ENCODE results near the gene TP53I11. TPM values are rescaled to one million over a fixed set of nuclear protein-coding genes. Genes with fewer than 3 reads are reported as not detected.

Gene TP53I11
- polyA plus RNA-seq, 3 donors = 11.0 to 13.2 (median 11.3) TPM

GRCh38 chr11:44915621-44916020, 35.1 kb downstream of the TP53I11 start:
- peak overlapping the region; percentile 27 for H3K9ac ChIP-seq (ENCODE audit: insufficient read depth, low read length, poor library complexity, severe bottlenecking)
- H4K20me1 ChIP-seq (ENCODE audit: insufficient read depth, low read length) = no peaks in the 10 kb centered on the region
- no peaks in the 10 kb centered on the region for H3K9me3 ChIP-seq (replicated peaks in 1 of 2; ENCODE audit: control insufficient read depth in 1 of 2, insufficient read depth in 1 of 2, low read length in 2 of 2)
- H3K4me2 ChIP-seq (replicated peaks; ENCODE audit: extremely low read depth, low read length, poor library complexity, severe bottlenecking) = peak overlapping the region; percentile 27
- TF ChIP-seq CTCF (IDR thresholded peaks at IDR 0.05) = no peak
- peak overlapping the region in 1 of 2 donors; percentile 75 for H3K4me3 Mint-ChIP-seq
- H3K4me3 ChIP-seq (replicated peaks in 1 of 3; ENCODE audit: low read depth in 2 of 3, low read length in 3 of 3) = peak overlapping the region in 1 of 3 experiments; percentile 29
- H3K36me3 Mint-ChIP-seq = no peaks in the 10 kb centered on the region
- intact Hi-C loops (cut with micrococcal nuclease) = loop anchor here in 1 of 2 donors (10.0 kb wide), 2 partner anchors 351 to 631 kb away; partner anchors contain the start of gene CD82
- H3K9me3 Mint-ChIP-seq = peaks cover 0 to 2% (median 0%) of the 10 kb centered on the region in 7 donors
- 3% methylated on average over 10 of the region's 10 CpGs for WGBS (ENCODE audit: insufficient coverage)
- H3K79me2 ChIP-seq (ENCODE audit: insufficient read depth, low read length) = no peaks in the 10 kb centered on the region
- no peaks in the 10 kb centered on the region for H3K36me3 ChIP-seq (replicated peaks in 1 of 2; ENCODE audit: control insufficient read depth in 1 of 2, insufficient read depth in 2 of 2, low read length in 2 of 2)
- H3K27ac ChIP-seq (ENCODE audit: low read depth in 1 of 2, low read length in 2 of 2) = peak overlapping the region; percentile 13 to 37
- peak; percentile 61 to 83 (median 72) for DNase-seq
- H3K27me3 Mint-ChIP-seq (ENCODE audit: low read depth in 3 of 3) = peaks cover 14 to 30% (median 21%) of the 10 kb centered on the region in 3 donors
- H3K27ac Mint-ChIP-seq = peak overlapping the region in 5 of 7 donors; percentile 19 to 74 (median 41)
- peaks cover 20 to 22% of the 10 kb centered on the region in 2 donors for H3K4me1 ChIP-seq (ENCODE audit: control insufficient read depth in 1 of 2, insufficient read depth in 2 of 2, low read length in 2 of 2)
- peaks cover 20% of the 10 kb centered on the region for H3K4me1 Mint-ChIP-seq
- H2AFZ ChIP-seq (ENCODE audit: insufficient read depth, low read depth, low read length, poor library complexity, severe bottlenecking) = no peak overlapping the region
- peaks cover 0 to 9% of the 10 kb centered on the region in 2 donors for H3K27me3 ChIP-seq (ENCODE audit: control insufficient read depth in 2 of 2, insufficient read depth in 2 of 2, low read length in 2 of 2)

GRCh38 chr11:44915004-44915403, 35.7 kb downstream of the TP53I11 start:
- WGBS (ENCODE audit: insufficient coverage) = 82% methylated on average over 6 of the region's 10 CpGs
- H3K4me3 ChIP-seq (replicated peaks in 1 of 3; ENCODE audit: low read depth in 2 of 3, low read length in 3 of 3) = no peak overlapping the region
- H3K36me3 ChIP-seq (replicated peaks in 1 of 2; ENCODE audit: control insufficient read depth in 1 of 2, insufficient read depth in 2 of 2, low read length in 2 of 2) = no peaks in the 10 kb centered on the region
- no peak overlapping the region for H3K4me3 Mint-ChIP-seq
- no peak overlapping the region for H3K4me2 ChIP-seq (replicated peaks; ENCODE audit: extremely low read depth, low read length, poor library complexity, severe bottlenecking)
- H2AFZ ChIP-seq (ENCODE audit: insufficient read depth, low read depth, low read length, poor library complexity, severe bottlenecking) = no peak overlapping the region
- no peak for DNase-seq
- peaks cover 20 to 22% of the 10 kb centered on the region in 2 donors for H3K4me1 ChIP-seq (ENCODE audit: control insufficient read depth in 1 of 2, insufficient read depth in 2 of 2, low read length in 2 of 2)
- H3K27ac ChIP-seq (ENCODE audit: low read depth in 1 of 2, low read length in 2 of 2) = no peak overlapping the region
- H3K79me2 ChIP-seq (ENCODE audit: insufficient read depth, low read length) = no peaks in the 10 kb centered on the region
- H3K27me3 ChIP-seq (ENCODE audit: control insufficient read depth in 2 of 2, insufficient read depth in 2 of 2, low read length in 2 of 2) = peaks cover 0 to 9% of the 10 kb centered on the region in 2 donors
- H3K36me3 Mint-ChIP-seq = no peaks in the 10 kb centered on the region
- peaks cover 16 to 29% (median 21%) of the 10 kb centered on the region in 3 donors for H3K27me3 Mint-ChIP-seq (ENCODE audit: low read depth in 3 of 3)
- H3K4me1 Mint-ChIP-seq = peaks cover 20% of the 10 kb centered on the region
- no peak for TF ChIP-seq CTCF (IDR thresholded peaks at IDR 0.05)
- H3K9ac ChIP-seq (ENCODE audit: insufficient read depth, low read length, poor library complexity, severe bottlenecking) = no peak overlapping the region
- no peaks in the 10 kb centered on the region for H4K20me1 ChIP-seq (ENCODE audit: insufficient read depth, low read length)
- no peak overlapping the region for H3K27ac Mint-ChIP-seq
- intact Hi-C loops (cut with micrococcal nuclease) = loop anchor here in 1 of 2 donors (10.0 kb wide), 2 partner anchors 350 to 630 kb away; partner anchors contain the start of gene CD82
- H3K9me3 ChIP-seq (replicated peaks in 1 of 2; ENCODE audit: control insufficient read depth in 1 of 2, insufficient read depth in 1 of 2, low read length in 2 of 2) = no peaks in the 10 kb centered on the region
- peaks cover 0 to 2% (median 0%) of the 10 kb centered on the region in 7 donors for H3K9me3 Mint-ChIP-seq
